T-helper 2 cell treated with Interferon-gamma antibody and Interleukin-4, amounts not matched to agents 100 ng/mL and 5 ng/mL, for 36 hours (primary cell): ENCODE measurements around the gene CDC34. TPM values are rescaled to one million over a fixed set of nuclear protein-coding genes. Genes with fewer than 3 reads are reported as not detected.

ENCODE experiments used
- intact Hi-C: fragments of 100-400 bp; cut with micrococcal nuclease; formaldehyde crosslinking; loops from one replicate; pipeline ENCODE4 v1.15.1; 2023
- total RNA-seq: library from RNA; stranded (reverse); gene quantifications from 2 replicates; pipeline ENCODE4 v1.2.3, GENCODE V29; 2022

Gene CDC34
- total RNA-seq, 1 donor from 2014 or later = 43.5 TPM

DNA sequence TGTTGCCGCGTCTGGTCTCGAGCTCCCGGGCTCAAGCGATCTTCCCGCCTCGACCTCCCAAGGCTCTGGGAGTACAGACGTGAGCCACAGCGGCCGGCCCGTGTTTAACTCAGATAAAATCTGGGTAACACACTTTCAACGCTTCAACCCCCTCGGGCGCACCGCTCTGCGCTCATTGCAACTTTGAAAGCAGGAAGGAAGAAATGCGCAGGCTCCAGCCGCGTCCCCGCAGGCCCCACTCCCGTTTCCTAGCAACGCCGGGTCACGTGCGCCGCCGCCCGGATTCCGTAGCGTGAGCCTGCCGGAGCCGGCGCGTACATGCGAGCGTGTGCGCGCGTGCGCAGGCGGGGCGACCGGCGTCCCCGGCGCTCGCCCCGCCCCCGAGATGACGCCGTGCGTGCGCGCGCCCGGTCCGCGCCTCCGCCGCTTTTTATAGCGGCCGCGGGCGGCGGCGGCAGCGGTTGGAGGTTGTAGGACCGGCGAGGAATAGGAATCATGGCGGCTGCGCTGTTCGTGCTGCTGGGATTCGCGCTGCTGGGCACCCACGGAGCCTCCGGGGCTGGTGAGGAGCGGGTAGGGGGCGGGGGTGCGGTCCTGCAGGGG lies 40.7 kb downstream of the CDC34 start, which contains the start of gene BSG:
TSS of gene BSG (plus strand) at position 457 of the 603 bp plus-strand sequence. CDS start at position 496, 39 bp downstream.
- intact Hi-C loops = loop anchor here (1.0 to 2.0 kb wide), 3 partner anchors 39 to 91 kb away; partner anchors contain the start of gene RNF126

DNA sequence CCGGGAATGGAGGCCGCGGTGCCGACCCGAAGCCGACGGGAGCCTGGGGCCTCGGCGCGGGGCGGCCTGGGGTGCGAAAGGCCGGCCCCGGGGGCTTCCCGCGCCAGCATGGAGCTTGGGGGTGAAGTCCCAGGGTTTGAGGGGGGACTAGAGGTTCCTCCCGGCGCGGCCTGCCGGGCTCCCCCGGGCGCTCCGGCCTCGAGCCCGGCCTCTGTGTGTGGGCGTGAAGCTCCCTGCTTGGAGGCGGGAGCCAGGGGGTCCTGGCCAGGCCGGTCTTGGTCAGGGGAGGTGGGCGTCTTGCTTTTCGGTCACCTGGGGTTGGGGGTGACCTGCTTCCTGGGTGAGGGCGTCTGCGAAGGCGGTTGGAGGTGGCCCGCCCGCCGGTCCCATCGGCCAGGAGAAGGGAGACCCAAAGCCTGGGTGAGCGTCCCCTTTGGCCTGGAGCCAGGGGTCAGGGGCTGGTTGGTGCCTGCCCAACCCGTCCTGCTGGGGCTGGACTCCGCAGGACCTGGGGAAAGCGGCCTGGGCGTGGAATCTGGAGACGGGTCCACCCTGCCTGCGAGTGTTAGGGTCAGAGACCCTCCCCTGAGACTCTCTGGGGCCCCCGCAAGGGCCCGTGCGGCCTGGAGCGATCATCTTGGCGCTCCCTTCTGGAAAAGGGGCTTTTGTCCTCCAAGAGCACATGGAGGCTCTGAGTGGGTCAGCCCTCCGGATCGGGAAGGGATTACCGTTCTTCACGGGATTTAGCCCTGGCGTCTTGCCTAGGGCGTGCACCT lies 41.4 kb downstream of the CDC34 start:
- intact Hi-C loops = loop anchor here (1.0 to 2.0 kb wide), 3 partner anchors 40 to 90 kb away; partner anchors contain the start of gene RNF126

DNA sequence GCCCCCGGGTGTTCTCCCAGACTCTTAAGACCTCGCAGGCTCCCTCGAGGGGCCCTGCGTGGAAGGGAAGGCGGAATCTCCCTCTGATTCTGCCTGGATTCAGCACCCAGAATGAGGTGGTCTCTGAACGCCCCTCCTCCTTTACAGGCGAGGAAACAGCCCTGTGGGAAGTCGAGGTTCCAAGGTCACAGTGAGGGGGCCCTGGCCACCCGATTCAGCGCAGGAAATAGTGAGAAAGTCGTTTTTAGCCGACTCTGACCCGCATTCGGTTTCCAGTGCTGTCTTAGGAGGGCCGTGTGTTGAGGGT lies 41.9 kb downstream of the CDC34 start:
- intact Hi-C loops = loop anchor here (2.0 kb wide), 2 partner anchors 41 to 63 kb away; no protein-coding TSS in a partner anchor

DNA sequence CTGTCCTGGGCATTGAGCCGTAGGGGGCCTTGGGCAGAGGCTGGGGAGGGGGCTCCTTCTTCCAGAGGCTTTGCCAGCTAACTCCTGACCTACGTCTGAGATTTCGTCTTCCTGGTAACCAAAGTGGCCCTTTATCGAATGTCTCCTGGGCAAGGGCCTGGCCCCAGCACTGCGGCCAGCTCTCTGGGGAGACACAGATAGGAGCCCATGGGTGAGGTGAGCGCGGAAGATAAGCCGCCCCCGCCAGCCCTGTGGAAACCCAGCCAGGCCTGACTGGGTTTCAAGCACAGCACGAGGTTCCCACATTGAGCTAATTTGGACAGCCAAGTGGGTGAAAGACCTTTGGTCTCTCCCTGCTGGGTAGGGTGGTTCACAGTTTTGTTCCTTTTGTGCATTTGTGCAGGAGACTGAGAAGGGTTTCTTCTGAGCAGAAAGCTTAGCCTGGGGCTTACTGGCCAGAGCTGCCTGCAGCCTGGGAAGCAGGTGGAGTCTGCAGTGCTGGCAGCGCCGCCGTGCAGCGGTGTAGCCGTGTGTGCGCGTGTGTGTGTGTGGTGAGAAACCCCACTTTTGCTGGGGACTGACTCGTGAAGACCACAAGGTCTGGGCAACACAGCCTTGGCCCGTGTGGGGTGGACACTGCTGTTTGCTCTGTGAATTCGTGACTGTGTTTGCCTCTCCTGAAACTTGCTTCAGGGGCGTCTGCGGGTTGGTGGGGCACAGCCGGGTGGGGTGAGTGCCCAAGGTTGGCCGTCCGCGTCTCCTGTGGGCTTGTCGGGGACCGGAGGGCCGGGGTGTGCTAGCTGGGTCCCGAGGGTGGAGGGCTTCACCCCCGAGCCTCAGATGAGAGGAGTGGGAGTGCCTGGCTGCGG lies 43.3 kb downstream of the CDC34 start:
- intact Hi-C loops = no loop called here

DNA sequence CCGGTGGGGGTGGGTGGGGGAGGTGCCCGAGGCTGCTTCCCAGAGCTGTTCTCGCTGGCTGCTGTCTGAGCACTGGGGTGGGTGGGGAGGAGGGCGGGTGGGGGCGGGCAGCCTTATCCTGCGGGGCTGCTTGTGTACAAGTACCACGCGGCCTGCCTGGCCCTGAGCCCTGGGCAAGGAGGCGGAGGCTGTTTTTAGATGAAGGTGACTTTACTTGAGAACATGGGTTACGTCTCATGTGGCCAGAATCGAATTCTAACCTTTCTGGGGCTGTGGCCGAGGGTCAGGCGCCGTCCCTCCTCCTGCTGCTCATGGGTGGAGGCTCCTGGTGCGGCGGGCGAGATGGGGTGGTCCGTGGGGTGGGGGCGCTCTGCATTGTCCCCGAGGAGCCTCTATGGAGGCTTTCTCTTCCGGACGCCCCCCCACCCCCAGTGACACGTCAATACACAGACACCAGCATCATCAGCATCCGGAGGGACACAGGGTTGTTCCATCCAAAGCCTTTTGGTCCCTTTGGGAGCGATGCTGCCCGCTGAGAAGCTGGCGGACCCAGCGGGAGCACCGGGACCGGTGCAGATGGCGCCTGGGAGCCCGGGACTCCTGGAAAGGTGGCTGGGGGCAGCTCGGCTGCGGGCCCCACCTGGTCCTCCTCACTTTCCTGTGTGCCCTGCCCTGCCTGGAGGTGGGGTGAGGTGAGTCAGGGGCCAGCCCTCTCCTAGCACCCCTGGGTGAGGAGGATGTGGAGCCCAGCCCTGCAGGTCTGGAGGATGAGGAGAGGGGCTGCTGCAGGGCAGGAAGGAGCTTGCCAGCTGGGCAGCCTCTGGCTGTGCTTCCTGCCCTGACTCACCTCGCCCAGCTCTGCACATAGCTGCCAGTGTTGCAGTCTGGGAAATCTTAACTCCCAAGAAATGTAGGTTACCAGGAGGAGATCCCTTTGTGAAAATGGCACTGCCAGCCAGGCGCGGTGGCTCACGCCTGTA lies 44.3 kb downstream of the CDC34 start:
- intact Hi-C loops = no loop called here

DNA sequence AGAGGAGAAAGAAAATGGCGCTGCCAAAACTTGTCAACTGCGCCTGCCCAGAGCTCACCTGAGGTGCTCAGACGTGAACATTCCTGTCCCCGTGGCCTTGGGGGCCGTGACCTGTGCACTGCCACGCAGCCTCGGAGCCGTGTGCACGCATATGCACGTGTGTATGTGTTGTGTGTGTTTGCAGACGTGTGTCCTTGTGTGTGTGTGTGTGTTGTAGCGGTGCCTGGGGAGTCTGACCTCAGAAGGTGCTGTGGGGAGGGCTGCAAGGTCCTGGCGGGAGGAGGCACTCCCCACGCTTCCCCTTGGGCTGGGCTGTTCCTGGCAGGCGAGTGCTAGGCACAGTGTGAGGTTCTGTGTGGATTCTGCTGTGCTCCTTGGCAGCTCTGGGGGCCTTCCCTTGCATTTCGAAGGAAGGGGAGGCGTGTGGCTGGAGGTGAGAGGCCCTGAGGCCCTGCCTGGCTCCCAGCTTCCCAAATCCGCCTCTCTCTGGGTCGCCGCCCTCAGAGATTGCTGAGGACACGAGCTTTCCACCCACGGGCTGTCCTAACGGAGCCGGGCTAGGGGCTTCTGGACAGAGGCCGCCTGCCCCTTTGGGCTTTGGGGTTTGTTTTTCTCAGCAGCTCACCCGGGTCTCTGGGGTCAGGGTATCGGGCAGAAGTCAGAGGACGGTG lies 45.3 kb downstream of the CDC34 start:
- intact Hi-C loops = no loop called here

DNA sequence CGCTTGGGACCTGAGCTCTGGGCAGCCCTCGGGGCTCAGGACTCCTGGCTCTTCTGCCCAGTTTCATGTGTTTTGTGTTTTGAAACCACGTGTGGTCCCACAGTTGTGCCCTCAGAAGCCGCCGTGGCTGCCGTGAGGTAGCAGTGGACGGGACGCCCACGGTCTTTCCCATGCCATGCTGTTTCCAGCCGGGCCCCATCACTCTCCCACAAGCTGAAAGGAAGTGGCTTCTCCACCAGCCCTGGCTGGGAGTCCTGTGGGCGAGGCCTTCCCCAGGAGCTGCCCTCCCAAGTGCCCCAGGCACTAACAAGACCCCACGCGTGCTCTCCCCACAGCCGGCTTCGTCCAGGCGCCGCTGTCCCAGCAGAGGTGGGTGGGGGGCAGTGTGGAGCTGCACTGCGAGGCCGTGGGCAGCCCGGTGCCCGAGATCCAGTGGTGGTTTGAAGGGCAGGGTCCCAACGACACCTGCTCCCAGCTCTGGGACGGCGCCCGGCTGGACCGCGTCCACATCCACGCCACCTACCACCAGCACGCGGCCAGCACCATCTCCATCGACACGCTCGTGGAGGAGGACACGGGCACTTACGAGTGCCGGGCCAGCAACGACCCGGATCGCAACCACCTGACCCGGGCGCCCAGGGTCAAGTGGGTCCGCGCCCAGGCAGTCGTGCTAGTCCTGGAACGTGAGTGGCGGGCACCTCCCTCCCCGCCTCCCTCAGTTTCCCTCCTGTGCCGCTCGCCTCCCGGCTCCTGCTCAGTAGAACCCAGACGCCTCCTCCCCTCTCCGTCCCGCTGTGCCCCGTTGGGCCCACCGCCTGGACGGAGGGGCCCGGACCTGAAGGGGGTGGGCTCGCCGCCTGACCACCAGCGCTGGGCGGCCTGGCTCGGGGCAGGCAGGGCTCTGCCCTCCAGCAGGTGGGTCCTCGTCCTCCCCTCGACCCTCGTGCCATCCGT lies 46.2 kb downstream of the CDC34 start:
- intact Hi-C loops = no loop called here

DNA sequence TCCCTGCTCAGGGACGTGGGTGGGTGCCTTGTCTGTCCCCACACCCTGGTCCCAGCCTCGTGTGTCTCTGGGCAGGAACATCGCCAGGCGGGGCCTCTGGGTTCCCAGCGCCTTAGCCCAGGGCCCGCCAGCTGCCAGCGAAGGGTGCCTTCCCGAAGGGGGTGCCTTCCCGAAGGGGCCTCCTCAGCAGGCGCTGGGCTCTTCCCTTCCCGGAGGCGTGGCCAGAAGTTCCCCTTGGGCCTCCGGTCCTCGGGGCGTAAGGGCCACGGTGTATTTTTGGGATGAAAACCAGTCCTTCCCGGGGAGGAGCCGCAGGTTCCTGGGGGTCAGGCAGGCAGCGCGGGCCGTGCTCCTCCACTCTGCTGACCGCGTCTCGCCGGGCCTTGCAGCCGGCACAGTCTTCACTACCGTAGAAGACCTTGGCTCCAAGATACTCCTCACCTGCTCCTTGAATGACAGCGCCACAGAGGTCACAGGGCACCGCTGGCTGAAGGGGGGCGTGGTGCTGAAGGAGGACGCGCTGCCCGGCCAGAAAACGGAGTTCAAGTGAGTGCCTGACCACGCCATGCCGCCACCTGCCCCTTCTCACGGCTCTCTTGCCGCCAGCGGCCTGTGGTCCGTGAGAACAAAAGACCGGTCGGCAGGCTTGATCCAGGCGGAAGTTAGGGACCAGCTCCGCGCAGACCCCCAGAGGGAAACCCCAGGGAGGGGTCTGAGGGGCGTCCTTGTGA lies 47.7 kb downstream of the CDC34 start:
- intact Hi-C loops = no loop called here

DNA sequence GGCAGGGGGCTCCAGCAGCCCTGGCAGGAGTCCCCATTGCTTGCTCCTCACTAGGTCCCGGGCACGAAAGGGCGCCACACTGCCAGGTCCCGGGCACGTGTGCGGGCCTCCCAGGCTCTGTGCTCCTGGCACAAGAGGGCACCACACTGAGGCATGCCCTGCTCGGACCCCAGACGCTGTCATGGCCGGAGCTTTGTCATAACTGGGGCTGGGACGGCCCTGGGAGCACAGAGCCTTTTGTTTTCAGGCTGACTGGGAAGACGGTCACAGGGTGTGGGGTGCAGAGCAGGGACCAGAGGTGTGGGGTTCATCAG lies 48.2 kb downstream of the CDC34 start:
- intact Hi-C loops = no loop called here

DNA sequence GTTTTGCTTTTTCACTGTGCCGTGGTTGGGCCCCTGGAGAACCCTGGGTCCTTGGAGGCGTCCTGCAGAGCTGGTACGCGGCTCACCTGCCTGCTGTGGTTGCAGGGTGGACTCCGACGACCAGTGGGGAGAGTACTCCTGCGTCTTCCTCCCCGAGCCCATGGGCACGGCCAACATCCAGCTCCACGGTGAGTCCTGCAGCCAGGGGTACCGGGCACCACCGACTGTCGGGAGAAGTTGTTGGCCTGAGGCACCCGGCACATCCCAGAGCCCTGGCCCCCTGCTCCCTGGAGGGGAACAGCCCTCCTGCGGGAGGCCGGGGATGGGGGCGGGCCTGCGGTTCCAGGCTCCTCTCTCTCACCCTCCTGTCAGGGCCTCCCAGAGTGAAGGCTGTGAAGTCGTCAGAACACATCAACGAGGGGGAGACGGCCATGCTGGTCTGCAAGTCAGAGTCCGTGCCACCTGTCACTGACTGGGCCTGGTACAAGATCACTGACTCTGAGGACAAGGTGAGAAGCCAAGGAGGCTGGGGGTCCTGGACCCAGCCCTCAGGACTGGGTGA lies 48.8 kb downstream of the CDC34 start:
- intact Hi-C loops = no loop called here

DNA sequence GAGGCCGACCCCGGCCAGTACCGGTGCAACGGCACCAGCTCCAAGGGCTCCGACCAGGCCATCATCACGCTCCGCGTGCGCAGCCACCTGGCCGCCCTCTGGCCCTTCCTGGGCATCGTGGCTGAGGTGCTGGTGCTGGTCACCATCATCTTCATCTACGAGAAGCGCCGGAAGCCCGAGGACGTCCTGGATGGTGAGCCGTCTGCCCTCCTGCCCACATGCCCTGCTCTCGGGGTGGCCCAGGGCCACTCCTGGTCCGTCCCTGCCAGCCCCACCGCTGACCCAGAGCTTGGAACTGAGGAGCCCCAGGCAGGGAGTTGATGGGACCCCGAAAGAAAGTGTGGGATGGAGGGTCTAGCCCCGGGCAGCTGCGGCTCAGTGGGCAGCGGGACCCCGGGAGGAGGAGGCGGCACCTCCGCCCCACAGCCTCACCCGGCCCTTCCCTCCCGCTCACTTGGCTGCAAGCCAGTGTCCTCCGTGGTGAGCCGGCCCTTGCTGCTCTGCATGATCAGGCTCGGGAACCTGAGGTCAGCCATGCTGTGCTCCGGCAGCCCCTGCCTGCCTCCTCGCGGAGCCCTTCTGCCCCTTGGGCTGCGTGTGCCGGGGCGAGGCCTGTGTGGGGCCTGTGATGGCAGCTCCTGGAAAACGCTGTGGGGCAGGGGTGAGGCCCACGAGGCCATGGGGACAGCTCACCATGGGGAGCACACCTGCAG lies 50.0 kb downstream of the CDC34 start:
- intact Hi-C loops = no loop called here

DNA sequence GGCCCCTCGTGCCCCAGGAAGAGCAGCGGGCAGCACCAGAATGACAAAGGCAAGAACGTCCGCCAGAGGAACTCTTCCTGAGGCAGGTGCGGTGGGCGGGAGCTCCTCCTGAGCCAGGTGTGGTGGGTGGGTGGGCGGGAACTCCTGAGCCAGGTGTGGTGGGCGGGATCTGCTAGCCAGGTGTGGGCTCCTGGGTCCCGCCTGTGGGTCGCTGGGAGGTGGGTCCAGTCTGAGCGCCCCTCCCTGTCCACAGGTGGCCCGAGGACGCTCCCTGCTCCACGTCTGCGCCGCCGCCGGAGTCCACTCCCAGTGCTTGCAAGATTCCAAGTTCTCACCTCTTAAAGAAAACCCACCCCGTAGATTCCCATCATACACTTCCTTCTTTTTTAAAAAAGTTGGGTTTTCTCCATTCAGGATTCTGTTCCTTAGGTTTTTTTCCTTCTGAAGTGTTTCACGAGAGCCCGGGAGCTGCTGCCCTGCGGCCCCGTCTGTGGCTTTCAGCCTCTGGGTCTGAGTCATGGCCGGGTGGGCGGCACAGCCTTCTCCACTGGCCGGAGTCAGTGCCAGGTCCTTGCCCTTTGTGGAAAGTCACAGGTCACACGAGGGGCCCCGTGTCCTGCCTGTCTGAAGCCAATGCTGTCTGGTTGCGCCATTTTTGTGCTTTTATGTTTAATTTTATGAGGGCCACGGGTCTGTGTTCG lies 51.1 kb downstream of the CDC34 start:
- intact Hi-C loops = no loop called here

DNA sequence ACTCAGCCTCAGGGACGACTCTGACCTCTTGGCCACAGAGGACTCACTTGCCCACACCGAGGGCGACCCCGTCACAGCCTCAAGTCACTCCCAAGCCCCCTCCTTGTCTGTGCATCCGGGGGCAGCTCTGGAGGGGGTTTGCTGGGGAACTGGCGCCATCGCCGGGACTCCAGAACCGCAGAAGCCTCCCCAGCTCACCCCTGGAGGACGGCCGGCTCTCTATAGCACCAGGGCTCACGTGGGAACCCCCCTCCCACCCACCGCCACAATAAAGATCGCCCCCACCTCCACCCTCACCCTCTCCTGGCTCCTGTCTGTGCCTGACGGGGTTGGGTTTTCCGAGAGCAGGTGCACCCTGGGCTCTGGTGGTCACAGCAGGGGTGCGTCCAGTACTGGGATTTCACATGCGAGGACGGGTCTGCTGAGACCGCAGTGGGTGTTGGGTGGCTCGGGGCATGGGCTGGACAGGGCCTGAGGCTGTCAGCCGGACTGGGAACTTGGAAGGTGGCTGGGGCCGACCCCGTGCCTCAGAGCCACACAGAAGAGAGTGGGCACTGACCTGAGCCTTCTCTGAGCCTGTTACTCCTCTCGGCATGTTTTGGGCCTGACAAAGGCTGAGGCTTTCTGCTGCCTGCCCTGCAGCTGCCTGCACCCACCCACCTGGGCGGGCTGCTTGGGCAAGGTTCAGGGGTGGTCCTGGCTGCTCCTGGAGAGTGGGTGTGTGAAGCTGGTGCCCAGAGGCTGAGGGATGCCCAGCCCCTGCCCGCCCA lies 51.8 kb downstream of the CDC34 start:
- intact Hi-C loops = no loop called here

DNA sequence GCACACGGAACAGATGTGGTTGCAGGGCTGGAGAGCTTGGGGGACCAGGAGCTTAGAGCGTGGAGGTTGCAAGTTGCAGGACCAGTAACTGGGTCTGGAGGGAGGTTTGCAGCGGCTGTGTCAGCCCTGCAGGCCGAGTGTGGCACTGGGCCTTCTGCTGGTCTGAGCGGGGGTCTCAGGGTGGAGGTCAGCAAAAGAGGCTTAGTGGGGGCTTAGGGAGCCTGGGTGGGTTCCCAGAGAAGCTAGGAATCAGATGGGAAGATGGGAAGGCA lies 52.3 kb downstream of the CDC34 start:
- intact Hi-C loops = no loop called here

DNA sequence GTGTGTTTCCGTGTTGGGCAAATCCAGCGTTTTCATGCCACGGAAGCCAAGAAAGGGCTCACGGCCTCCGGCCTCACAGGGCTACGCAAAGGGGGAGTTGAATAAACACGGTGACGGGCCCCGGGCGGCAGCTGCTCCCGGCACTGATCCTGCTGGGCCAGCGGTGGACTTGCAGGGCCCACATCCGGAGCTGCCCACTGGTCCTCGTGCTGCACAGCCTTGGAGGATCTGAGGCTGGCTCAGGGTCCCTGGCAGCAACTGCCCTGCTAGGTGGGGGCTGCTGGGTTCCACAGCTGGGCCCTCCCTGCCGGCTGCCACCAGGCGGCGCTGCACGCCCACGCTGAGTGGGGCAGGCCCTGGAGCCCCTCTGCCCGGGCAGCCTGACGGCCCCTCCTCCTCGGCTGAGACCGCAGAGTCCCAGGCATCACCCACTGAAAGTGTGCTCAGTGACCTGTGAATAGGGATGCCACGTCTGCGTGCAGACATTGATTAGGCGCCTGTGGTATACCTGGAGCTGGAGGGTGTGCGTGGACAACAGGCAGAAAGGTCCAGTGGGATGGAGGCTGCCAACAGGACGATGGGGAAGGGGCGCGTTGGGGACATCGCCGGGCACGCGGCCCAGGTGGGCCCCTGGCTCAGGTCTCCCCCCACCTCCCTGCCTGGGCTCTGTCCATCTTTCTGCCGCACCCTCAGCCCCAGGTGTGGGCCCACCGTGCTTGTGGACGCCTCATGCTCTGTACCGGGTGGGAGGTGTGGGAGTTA lies 52.9 kb downstream of the CDC34 start:
- intact Hi-C loops = loop anchor here (5.0 kb wide), 1 partner anchor 148 kb away; no protein-coding TSS in a partner anchor

DNA sequence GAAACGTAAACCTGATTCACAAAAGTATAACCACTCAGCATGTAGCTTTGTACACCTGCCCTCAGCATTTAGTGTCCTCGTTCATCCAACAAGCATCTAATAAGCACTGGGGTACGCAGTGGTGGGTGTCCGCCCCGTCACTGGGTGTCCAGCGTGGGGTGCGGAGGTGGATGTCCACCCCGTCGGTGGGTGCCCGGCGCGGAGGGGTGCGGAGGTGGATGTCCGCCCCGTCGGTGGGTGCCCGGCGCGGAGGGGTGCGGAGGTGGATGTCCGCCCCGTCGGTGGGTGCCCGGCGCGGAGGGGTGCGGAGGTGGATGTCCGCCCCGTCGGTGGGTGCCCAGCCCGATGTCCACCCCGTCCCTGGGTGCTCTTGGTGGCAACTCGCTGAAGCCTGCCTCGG lies 53.6 kb downstream of the CDC34 start:
- intact Hi-C loops = loop anchor here (5.0 kb wide), 1 partner anchor 147 kb away; no protein-coding TSS in a partner anchor
